GM12874 (cell line): Measurements from ENCODE around the gene PRRT3.

Experiments
- TF ChIP-seq, protein P1 (sequence below): IDR thresholded peaks from 2 replicates; pipeline ENCODE4 v1.5.1; 2011; ENCODE audit warnings: low read depth, mild to moderate bottlenecking, control low read depth, low read length, moderate library complexity; ENCODE audit not compliant: insufficient read depth

PRRT3 gene

DNA sequence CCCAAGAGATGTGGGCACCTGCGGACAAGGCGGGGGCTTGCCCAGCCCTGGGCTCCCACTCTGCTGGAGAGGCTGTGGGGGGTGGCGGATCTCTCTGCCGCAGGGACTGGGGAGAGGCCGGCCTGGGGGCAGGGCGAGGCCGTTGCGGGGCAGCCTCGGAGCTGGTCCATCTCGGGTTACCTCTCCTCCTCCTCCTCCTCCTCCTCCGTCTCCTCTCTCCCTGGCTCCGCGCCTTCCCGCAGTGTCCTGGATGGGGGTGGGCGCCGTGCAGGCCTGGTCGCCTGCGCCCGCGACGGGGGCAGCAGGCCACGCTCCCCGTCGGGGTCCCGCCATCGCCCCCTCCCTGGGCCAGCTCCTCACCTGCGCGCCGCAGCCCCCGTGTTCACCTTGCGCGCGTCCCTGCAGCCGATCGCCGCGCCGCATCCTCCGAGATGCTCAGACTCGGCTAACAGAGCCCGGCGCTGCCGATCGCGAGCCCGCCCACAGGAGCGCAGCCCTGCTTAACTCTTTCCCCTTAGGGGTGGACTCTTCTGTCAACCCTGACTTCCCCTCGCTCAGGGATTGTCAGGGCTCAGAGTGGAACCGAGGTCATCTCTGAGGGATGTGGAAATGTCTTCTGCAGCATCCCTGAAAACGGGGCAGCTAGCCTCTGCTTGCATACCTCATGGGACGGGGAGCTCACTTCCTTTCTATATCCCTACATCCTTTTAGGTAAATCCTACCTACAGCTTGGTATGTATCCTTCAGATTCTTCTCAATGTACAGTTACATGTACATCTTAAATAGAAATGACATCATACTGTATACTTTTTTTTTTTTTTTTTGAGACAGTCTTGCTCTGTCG is at the start of gene PRRT3:
Gene PRRT3 (minus strand): TSS at position 447 of the 844 bp plus-strand sequence. CDS start 2,293 bp downstream, outside the sequence.
- TF ChIP-seq, protein P1, sequence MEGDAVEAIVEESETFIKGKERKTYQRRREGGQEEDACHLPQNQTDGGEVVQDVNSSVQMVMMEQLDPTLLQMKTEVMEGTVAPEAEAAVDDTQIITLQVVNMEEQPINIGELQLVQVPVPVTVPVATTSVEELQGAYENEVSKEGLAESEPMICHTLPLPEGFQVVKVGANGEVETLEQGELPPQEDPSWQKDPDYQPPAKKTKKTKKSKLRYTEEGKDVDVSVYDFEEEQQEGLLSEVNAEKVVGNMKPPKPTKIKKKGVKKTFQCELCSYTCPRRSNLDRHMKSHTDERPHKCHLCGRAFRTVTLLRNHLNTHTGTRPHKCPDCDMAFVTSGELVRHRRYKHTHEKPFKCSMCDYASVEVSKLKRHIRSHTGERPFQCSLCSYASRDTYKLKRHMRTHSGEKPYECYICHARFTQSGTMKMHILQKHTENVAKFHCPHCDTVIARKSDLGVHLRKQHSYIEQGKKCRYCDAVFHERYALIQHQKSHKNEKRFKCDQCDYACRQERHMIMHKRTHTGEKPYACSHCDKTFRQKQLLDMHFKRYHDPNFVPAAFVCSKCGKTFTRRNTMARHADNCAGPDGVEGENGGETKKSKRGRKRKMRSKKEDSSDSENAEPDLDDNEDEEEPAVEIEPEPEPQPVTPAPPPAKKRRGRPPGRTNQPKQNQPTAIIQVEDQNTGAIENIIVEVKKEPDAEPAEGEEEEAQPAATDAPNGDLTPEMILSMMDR = no peak

DNA sequence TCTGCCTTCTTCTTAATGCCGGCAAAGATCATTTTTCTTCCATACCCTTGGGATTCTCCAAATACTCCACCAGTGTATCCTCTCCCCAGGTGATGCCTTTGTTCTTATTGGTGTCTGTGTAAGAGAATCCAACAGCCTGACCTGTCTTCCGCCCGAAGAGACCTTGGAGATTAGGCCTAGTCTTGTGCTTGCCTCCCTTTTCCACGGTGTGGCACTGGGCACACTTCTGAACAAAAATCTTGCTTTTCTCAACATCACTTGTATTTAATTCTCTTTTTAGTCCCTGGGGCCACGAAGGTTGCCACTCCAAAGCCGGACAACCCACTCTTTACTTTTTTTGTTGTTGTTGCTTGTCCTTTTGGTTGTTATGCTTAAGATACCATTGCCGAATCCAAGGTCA is 48.5 kb upstream of the PRRT3 start:
- TF ChIP-seq, protein P1 = no peak

DNA sequence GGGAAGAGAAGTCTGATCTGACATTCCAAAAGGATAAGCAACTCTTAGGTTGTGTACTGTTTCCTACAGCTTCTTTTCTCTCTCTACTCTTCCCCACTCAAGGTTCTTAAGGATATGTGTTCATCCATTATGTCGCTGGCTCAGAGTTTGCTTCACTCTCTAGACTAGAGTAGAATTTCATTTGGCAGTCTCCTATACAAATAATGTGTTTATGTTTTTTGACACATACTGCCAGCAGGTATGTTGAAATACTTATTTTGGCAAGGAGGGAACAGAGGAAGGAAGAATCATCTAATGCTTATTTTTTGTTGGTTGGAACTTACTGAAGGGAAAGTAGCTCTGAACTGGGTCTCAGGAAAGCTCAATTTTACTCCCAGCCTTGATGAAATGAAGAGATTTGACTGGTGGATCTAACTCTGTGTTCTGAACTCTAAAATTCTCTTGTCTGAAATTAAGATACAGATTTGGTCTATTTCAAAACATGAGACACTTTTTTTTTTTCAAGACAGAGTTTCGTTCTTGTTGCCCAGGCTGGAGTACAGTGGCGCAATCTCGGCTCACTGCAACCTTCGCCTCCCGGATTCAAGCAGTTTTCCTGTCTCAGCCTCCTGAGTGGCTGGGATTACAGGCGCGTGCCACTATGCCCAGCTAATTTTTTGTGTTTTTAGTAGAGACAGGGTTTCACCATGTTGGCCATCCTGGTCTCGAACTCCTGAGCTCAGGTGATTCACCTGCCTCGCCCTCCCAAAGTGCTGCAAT is 42.1 kb upstream of the PRRT3 start:
- TF ChIP-seq, protein P1 = no peak

DNA sequence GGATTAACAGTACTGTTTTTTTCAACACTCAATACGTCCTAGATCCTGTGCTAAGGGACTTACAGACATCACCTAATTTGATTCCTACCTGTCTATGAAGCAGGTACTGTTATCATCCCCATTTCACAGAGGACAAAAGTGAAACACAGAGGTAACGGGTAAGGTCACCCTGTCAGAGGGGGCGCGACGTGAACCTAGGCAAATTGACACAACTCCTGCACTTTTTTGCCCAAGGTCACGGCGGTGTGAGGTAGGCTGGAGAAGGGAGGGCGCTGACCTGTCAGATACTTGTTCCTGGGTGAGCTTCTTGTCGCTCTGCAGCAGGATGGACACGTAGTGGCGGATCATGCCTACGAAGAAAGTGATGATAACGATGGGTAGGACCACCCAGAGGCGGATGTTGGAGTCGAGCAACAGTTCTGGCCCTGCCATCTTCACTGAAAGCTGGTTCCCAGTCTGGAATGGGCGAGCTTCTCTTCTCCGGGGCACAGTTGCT is 34.1 kb upstream of the PRRT3 start:
- TF ChIP-seq, protein P1 = no peak

DNA sequence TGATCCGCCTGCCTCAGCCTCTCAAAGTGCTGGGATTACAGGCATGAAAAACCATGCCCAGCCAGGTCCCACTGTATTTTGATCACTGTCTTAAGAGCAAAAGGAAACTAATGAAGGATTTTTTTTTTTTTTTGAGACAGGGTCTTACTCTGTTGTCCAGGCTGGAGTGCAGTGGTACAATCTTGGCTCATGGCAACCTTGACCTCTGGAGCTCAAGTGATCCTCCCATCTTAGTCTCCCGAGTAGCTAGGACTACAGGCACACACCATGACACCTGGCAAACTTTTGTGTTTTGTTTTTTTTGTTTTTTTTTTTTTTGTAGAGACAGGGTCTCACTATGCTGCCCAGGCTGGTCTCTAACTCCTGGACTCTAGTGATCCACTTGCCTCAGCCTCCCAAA is 28.0 kb upstream of the PRRT3 start:
- TF ChIP-seq, protein P1 = no peak

DNA sequence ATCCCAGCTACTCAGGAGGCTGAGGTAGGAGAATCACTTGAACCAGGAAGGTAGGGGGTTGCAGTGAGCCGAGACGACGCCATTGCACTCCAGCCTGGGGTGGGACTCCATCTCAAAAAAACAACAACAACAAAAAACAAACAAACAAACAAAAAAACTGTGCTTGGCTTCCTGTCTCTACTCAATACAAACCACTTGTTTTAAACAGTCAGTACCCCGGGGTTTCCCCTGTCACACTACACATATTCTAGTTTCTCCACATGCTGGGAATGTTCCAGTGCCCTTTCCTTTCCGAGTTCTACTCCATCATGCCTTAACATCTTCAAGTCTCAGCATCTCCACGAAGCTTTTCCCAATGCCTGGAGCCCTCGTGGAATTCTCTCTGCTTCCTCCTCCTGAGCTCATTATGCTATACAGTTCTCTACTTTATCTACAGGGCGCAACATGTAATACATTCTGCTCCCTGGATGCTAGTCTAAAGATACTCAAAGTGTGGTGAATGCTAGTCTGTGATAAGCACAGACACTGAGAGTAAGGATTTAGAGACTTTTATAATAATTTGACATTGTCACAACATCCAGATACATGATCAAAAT is 26.6 kb upstream of the PRRT3 start:
- TF ChIP-seq, protein P1 = no peak
